Prostate gland (tissue), 2 donors: ENCODE results near the gene WSB2. TPM values are rescaled to one million over a fixed set of nuclear protein-coding genes. Genes with fewer than 3 reads are reported as not detected.

ENCODE experiments used
- DNase-seq: peaks from one replicate; pipeline ENCODE4 v3.0.0-alpha.2; 2019; ENCODE audit warnings: low spot score
- H3K27ac ChIP-seq, 2 donors: fragments of 200-600 bp; sonication (generic); 2 replicates each; pipeline ENCODE4 v1.5.1; 2017 to 2019
- H3K27me3 ChIP-seq: fragments of 200-600 bp; sonication (generic); replicated peaks from 2 replicates; pipeline ENCODE4 v1.5.1; 2019; ENCODE audit not compliant: insufficient read depth
- H3K36me3 ChIP-seq, 2 donors: fragments of 200-600 bp; sonication (generic); 1 replicate in 1 of 2; 2 replicates in 1 of 2; pipeline versions ENCODE4 v1.5.1 to v1.8.1; 2017 to 2019
- H3K4me1 ChIP-seq: fragments of 200-600 bp; sonication (generic); replicated peaks from 2 replicates; pipeline ENCODE4 v1.5.1; 2019
- H3K4me3 ChIP-seq, 2 donors: fragments of 200-600 bp; sonication (generic); 2 replicates each; pipeline ENCODE4 v1.5.1; 2017 to 2019
- H3K9me3 ChIP-seq: fragments of 200-600 bp; sonication (generic); 2 replicates; pipeline ENCODE4 v1.5.1; 2017
- CTCF ChIP-seq, 4 experiments: fragments of 200-600 bp in 2 of 4; fragments of 450-650 bp in 2 of 4; sonication (generic) in 2 of 4; IDR thresholded peaks; 1 replicate in 3 of 4; 2 replicates in 1 of 4; pipeline ENCODE4 v1.5.1; 2016 to 2019; ENCODE audit warnings: antibody characterized with exemption in 4 of 4, mild to moderate bottlenecking in 2 of 4, moderate library complexity in 2 of 4
- POLR2A ChIP-seq: fragments of 450-650 bp; IDR thresholded peaks from one replicate; pipeline ENCODE4 v1.6.1; 2016; ENCODE audit warnings: antibody characterized with exemption, mild to moderate bottlenecking
- POLR2AphosphoS5 ChIP-seq: sonication (generic); formaldehyde crosslinking; IDR thresholded peaks from one replicate; pipeline ENCODE4 v1.6.1; 2017; ENCODE audit warnings: antibody characterized with exemption
- WGBS: methylation state at CpG from one replicate; pipeline ENCODE4 v1.1.5; 2018; 5-methylcytosine and 5-hydroxymethylcytosine counted together
- intact Hi-C: fragments of 100-400 bp; cut with DNase I; formaldehyde crosslinking; loops from one replicate; pipeline ENCODE4 v1.14.2; 2022
- total RNA-seq, 2 donors: library from RNA; depleted of rRNA; stranded (reverse); fragments of >200 nt; gene quantifications; one replicate each; pipeline ENCODE4 v1.1.0, GENCODE V29; 2016

WSB2 gene
- total RNA-seq, 2 donors from 2014 or later: 41.3 to 99.2 TPM

DNA sequence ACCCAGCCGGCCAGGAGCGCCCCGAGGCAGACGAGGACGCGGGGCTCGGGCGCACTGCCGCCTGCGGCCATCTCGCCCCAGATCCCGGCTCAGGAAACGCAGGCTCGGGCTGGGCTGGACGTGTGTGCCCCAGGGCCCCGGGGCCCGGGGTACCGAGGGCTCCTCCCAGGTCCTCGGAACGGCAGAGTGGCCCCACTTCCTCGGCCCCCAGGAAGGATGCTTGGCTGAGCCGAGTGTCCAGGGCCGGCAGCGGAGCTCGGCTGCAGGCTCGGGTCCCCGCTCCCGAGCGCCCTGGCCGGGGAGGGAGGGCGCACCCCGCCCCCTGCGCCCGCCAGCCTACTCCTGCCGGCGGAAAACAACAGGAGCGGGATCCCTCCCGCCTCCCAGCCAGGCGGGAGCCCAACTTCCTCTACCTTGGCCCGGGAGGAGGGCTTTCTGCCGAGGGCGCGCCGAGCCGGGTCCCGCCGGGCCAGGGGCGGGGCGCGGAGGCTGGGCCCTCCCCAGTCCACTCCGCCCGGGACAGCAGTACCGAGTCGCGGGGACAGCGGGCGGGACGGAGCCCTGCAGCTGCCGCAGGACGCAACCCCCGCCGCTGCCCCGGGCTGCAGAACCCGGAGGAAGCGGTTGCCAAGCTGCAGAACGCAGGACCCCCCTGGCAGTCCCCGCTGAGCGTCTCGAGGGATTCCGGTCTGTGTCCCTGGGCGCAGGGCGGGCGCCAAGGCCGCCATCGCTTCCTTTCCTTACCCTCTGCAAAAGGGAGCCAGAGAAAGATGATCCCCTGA, 42.8 kb upstream of the WSB2 start, which contains the start of gene VSIG10:
TSS of gene VSIG10 (minus strand) at position 411 of the 782 bp plus-strand sequence. CDS start at position 71, 340 bp downstream.
- H3K27me3 ChIP-seq: no peaks in the 10 kb centered on the region
- intact Hi-C loops: loop anchor here (5.0 kb wide), 1 partner anchor 41 kb away; the partner anchor contains the start of gene WSB2
- no peaks in the 10 kb centered on the region for H3K9me3 ChIP-seq
- peak; percentile 70 for DNase-seq
- TF ChIP-seq POLR2AphosphoS5: peak; percentile 60
- TF ChIP-seq POLR2A: peak; percentile 81
- peak in 1 of 4 experiments; percentile 8 for TF ChIP-seq CTCF (IDR thresholded peaks at IDR 0.05)
- H3K36me3 ChIP-seq: no peaks in the 10 kb centered on the region
- 0% methylated on average over 47 of the region's 75 CpGs for WGBS
- H3K27ac ChIP-seq: peak within 1 kb of the TSS; percentile 83 to 89
- H3K4me3 ChIP-seq: peak within 1 kb of the TSS; percentile 66 to 81
- H3K4me1 ChIP-seq: no peaks in the 10 kb centered on the region

GRCh38 chr12:118103201-118103600, 42.2 kb upstream of the WSB2 start:
- Histone ChIP-seq H3K36me3 (no peaks in the 10 kb centered on the region), H3K9me3 (no peaks in the 10 kb centered on the region), H3K4me3 (peak overlapping the region; percentile 66 to 81), H3K27me3 (no peaks in the 10 kb centered on the region), H3K4me1 (no peaks in the 10 kb centered on the region), H3K27ac (peak overlapping the region; percentile 83 to 89)
- intact Hi-C loops: loop anchor here (5.0 kb wide), 1 partner anchor 41 kb away; the partner anchor contains the start of gene WSB2
- DNase-seq: no peak
- no peak for TF ChIP-seq POLR2AphosphoS5
- no peak for TF ChIP-seq CTCF (IDR thresholded peaks at IDR 0.05)
- TF ChIP-seq POLR2A: no peak
- under 1% methylated on average over 32 of the region's 32 CpGs for WGBS

GRCh38 chr12:118102609-118103008, 41.6 kb upstream of the WSB2 start:
- no peaks in the 10 kb centered on the region for H3K4me1 ChIP-seq
- H3K36me3 ChIP-seq: no peaks in the 10 kb centered on the region
- TF ChIP-seq POLR2AphosphoS5: no peak
- TF ChIP-seq CTCF (IDR thresholded peaks at IDR 0.05): no peak
- TF ChIP-seq POLR2A: no peak
- intact Hi-C loops: loop anchor here (5.0 kb wide), 1 partner anchor 40 kb away; the partner anchor contains the start of gene WSB2
- no peaks in the 10 kb centered on the region for H3K9me3 ChIP-seq
- WGBS: 29% methylated on average over 5 of the region's 5 CpGs
- H3K27me3 ChIP-seq: no peaks in the 10 kb centered on the region
- H3K4me3 ChIP-seq: peak overlapping the region in 1 of 2 donors; percentile 66
- peak overlapping the region in 1 of 2 donors; percentile 83 for H3K27ac ChIP-seq
- no peak for DNase-seq

- no peak overlapping the region for H3K27ac ChIP-seq
- no peak overlapping the region for H3K4me3 ChIP-seq
- no peak for TF ChIP-seq POLR2A
- intact Hi-C loops: loop anchor here (5.0 kb wide), 1 partner anchor 40 kb away; the partner anchor contains the start of gene WSB2
- WGBS: 79% methylated on average over 6 of the region's 6 CpGs
- DNase-seq: no peak
- no peaks in the 10 kb centered on the region for H3K27me3 ChIP-seq
- no peaks in the 10 kb centered on the region for H3K9me3 ChIP-seq
- no peaks in the 10 kb centered on the region for H3K36me3 ChIP-seq
- H3K4me1 ChIP-seq: no peaks in the 10 kb centered on the region
Observed at GRCh38 chr12:118102070-118102469, 41.1 kb upstream of the WSB2 start.

DNA sequence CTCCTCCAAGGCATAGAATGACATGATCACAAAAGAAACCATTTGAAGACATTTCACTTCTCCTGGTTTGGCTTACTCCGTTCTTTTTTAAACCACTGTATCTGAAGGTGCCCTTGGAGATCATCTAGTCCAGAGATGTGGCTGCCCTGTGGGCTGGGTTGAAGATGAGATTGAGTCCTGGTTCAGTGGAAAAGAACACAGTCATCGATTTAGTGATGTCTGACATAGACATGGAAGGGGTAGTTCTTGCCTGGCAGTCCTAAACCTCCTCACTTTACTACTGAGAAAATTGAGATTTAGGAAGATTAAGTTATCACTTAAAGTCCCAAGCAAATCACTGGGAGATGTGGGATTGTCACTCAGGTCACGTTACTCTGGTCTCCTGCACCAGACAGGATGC, 40.1 kb upstream of the WSB2 start:
- Histone ChIP-seq H3K4me1 (no peaks in the 10 kb centered on the region), H3K9me3 (no peaks in the 10 kb centered on the region), H3K4me3 (no peak overlapping the region), H3K36me3 (no peaks in the 10 kb centered on the region), H3K27me3 (no peaks in the 10 kb centered on the region), H3K27ac (no peak overlapping the region)
- no peak for DNase-seq
- intact Hi-C loops: loop anchor here (5.0 kb wide), 1 partner anchor 39 kb away; the partner anchor contains the start of gene WSB2
- WGBS: 79% methylated on average over 3 of the region's 3 CpGs
- TF ChIP-seq POLR2A (no peak), CTCF (IDR thresholded peaks at IDR 0.05) (no peak), POLR2AphosphoS5 (no peak)
